ENCODE results near the gene SLC22A16.
"Not testable (repeated sequence)": the region's sequence is repeated elsewhere in the genome, so short reads cannot be mapped to it uniquely, and the experiment has no call there.

SLC22A16 gene

GRCh38 chr6:110476046-110476849 lies at the start of gene SLC22A16:
Gene SLC22A16 (minus strand): TSS chr6:110476613. CDS start chr6:110476574, 39 bp downstream.
- FAIRE-seq, result no peak

- no peak for FAIRE-seq
Observed at GRCh38 chr6:110525001-110525400, 48.6 kb upstream of the SLC22A16 start.

- FAIRE-seq, result no peak
Observed at GRCh38 chr6:110524305-110524704, 47.9 kb upstream of the SLC22A16 start.

GRCh38 chr6:110523451-110524021 lies 47.1 kb upstream of the SLC22A16 start:
- no peak for FAIRE-seq

- FAIRE-seq, result no peak
Observed at GRCh38 chr6:110522427-110522826, 46.0 kb upstream of the SLC22A16 start.

- FAIRE-seq, result no peak
Observed at GRCh38 chr6:110520992-110521543, 44.7 kb upstream of the SLC22A16 start.

- no peak for FAIRE-seq
Observed at GRCh38 chr6:110520209-110520965, 44.0 kb upstream of the SLC22A16 start.

- FAIRE-seq, result no peak
Observed at GRCh38 chr6:110517601-110518281, 41.3 kb upstream of the SLC22A16 start.

- no peak for FAIRE-seq
Observed at GRCh38 chr6:110517034-110517433, 40.6 kb upstream of the SLC22A16 start.

GRCh38 chr6:110514818-110515217 lies 38.4 kb upstream of the SLC22A16 start:
- FAIRE-seq, result no peak

GRCh38 chr6:110512991-110513390 lies 36.6 kb upstream of the SLC22A16 start:
- no peak for FAIRE-seq

- not testable (repeated sequence) for FAIRE-seq
Observed at GRCh38 chr6:110512549-110512948, 36.1 kb upstream of the SLC22A16 start.

GRCh38 chr6:110511401-110511800 lies 35.0 kb upstream of the SLC22A16 start:
- FAIRE-seq, result no peak

- no peak for FAIRE-seq
Observed at GRCh38 chr6:110509617-110510241, 33.3 kb upstream of the SLC22A16 start.

GRCh38 chr6:110504891-110505290 lies 28.5 kb upstream of the SLC22A16 start:
- FAIRE-seq, result not testable (repeated sequence)

- no peak for FAIRE-seq
Observed at GRCh38 chr6:110495949-110496348, 19.5 kb upstream of the SLC22A16 start.

- FAIRE-seq, result no peak
Observed at GRCh38 chr6:110493253-110493800, 16.9 kb upstream of the SLC22A16 start.

- FAIRE-seq, result no peak
Observed at GRCh38 chr6:110492584-110492983, 16.2 kb upstream of the SLC22A16 start.

- FAIRE-seq, result no peak
Observed at GRCh38 chr6:110491644-110492317, 15.4 kb upstream of the SLC22A16 start.

- no peak for FAIRE-seq
Observed at GRCh38 chr6:110491299-110491643, 14.9 kb upstream of the SLC22A16 start.

GRCh38 chr6:110490110-110490509 lies 13.7 kb upstream of the SLC22A16 start:
- no peak for FAIRE-seq

All from islet of Langerhans (tissue), 1 donor.